GM19438 (cell line): Measurements from ENCODE around the gene HEPH.
"Not testable (repeated sequence)": the region's sequence is repeated elsewhere in the genome, so short reads cannot be mapped to it uniquely, and the experiment has no call there.

ENCODE experiments used
- ATAC-seq: cut with Tn5 transposase; IDR thresholded peaks from one replicate; pipeline ENCODE4 v1.9.1; 2021; ENCODE audit warnings: low read depth; ENCODE audit not compliant: unreplicated experiment

Gene HEPH

GRCh38 chrX:66200855-66201795 lies 37.1 kb downstream of the HEPH start:
- ATAC-seq, result no peak

- ATAC-seq, result no peak
These were observed 39.1 kb downstream of the HEPH start for GRCh38 chrX:66203114-66203513.

- ATAC-seq, result no peak
These were observed 57.8 kb downstream of the HEPH start for GRCh38 chrX:66221856-66222255.

- ATAC-seq, result no peak
These were observed 68.2 kb downstream of the HEPH start for GRCh38 chrX:66232296-66232695.

GRCh38 chrX:66233209-66233608 lies 69.2 kb downstream of the HEPH start:
- ATAC-seq, result no peak

- ATAC-seq, result not testable (repeated sequence)
These were observed 69.9 kb downstream of the HEPH start for GRCh38 chrX:66233904-66234303.

GRCh38 chrX:66255359-66255967 lies 91.4 kb downstream of the HEPH start:
- ATAC-seq, result no peak

GRCh38 chrX:66262807-66263206 lies 98.8 kb downstream of the HEPH start:
- ATAC-seq, result no peak
